ENCODE results near the gene TTC28. TPM values are rescaled to one million over a fixed set of nuclear protein-coding genes. Genes with fewer than 3 reads are reported as not detected.

The TTC28 gene
- total and polyA plus RNA-seq, 7 donors = 0.23 to 102 (median 46.1) TPM

GRCh38 chr22:28024422-28024888 is 655.2 kb downstream of the TTC28 start:
- WGBS, 2 donors = 96% methylated on average over 4 of the region's 4 CpGs
- Histone ChIP-seq H3K27me3 (no peaks in the 10 kb centered on the region), H3K4me3 (no peak overlapping the region), H3K4me1 (peaks cover 0 to 44% (median 36%) of the 10 kb centered on the region in 4 donors), H3K9me3 (no peaks in the 10 kb centered on the region), H3K27ac (no peak overlapping the region), H3K36me3 (no peaks in the 10 kb centered on the region)
- TF ChIP-seq EP300 (IDR thresholded peaks at IDR 0.05) (no peak), POLR2AphosphoS5 (IDR thresholded peaks at IDR 0.05) (no peak), POLR2A (IDR thresholded peaks at IDR 0.05) (no peak), CTCF (IDR thresholded peaks at IDR 0.05) (no peak)
- DNase-seq = peak; percentile 45
- intact Hi-C loops (cut with DNase I) = loop anchor here (5.0 to 10.0 kb wide), 2 partner anchors 418 to 1010 kb away; no protein-coding TSS in a partner anchor

GRCh38 chr22:28023774-28024173 is 655.9 kb downstream of the TTC28 start:
- peak; percentile 29 for DNase-seq
- Histone ChIP-seq H3K36me3 (no peaks in the 10 kb centered on the region), H3K27ac (no peak overlapping the region), H3K4me1 (peaks cover 0 to 38% (median 29%) of the 10 kb centered on the region in 4 donors), H3K27me3 (no peaks in the 10 kb centered on the region), H3K9me3 (no peaks in the 10 kb centered on the region), H3K4me3 (no peak overlapping the region)
- WGBS, 2 donors = 88 to 92% methylated on average over 5 of the region's 5 CpGs
- intact Hi-C loops (cut with DNase I) = loop anchor here (5.0 to 10.0 kb wide), 2 partner anchors 419 to 1011 kb away; no protein-coding TSS in a partner anchor
- no peak for TF ChIP-seq CTCF (IDR thresholded peaks at IDR 0.05)
- TF ChIP-seq EP300 (IDR thresholded peaks at IDR 0.05) = no peak
- no peak for TF ChIP-seq POLR2A (IDR thresholded peaks at IDR 0.05)
- TF ChIP-seq POLR2AphosphoS5 (IDR thresholded peaks at IDR 0.05) = no peak

- WGBS, 2 donors = 93 to 94% methylated on average over 5 of the region's 5 CpGs
- DNase-seq = peak; percentile 40
- intact Hi-C loops (cut with DNase I) = loop anchor here (5.0 to 10.0 kb wide), 2 partner anchors 419 to 1012 kb away; no protein-coding TSS in a partner anchor
Measured at GRCh38 chr22:28023036-28023435, 656.6 kb downstream of the TTC28 start.

GRCh38 chr22:28021998-28022660 is 657.5 kb downstream of the TTC28 start:
- peak; percentile 61 for DNase-seq
- no peaks in the 10 kb centered on the region for H3K9me3 ChIP-seq
- no peaks in the 10 kb centered on the region for H3K36me3 ChIP-seq
- TF ChIP-seq EP300 (IDR thresholded peaks at IDR 0.05) (no peak), CTCF (IDR thresholded peaks at IDR 0.05) (no peak), POLR2A (IDR thresholded peaks at IDR 0.05) (no peak), POLR2AphosphoS5 (IDR thresholded peaks at IDR 0.05) (no peak)
- H3K27ac ChIP-seq = no peak overlapping the region
- intact Hi-C loops (cut with DNase I) = loop anchor here (5.0 to 10.0 kb wide), 2 partner anchors 420 to 1013 kb away; no protein-coding TSS in a partner anchor
- H3K4me3 ChIP-seq = no peak overlapping the region
- H3K27me3 ChIP-seq = no peaks in the 10 kb centered on the region
- peaks cover 0 to 21% (median 13%) of the 10 kb centered on the region in 4 donors for H3K4me1 ChIP-seq
- WGBS, 2 donors = 90 to 91% methylated on average over 7 of the region's 7 CpGs

More at GRCh38 chr22:28023036-28023435, 656.6 kb downstream of the TTC28 start:
- H3K27ac ChIP-seq = no peak overlapping the region
- H3K36me3 ChIP-seq = no peaks in the 10 kb centered on the region
- TF ChIP-seq CTCF (IDR thresholded peaks at IDR 0.05) (no peak), POLR2A (IDR thresholded peaks at IDR 0.05) (no peak), EP300 (IDR thresholded peaks at IDR 0.05) (no peak), POLR2AphosphoS5 (IDR thresholded peaks at IDR 0.05) (no peak)
- H3K4me1 ChIP-seq = peaks cover 0 to 30% (median 22%) of the 10 kb centered on the region in 4 donors
- H3K27me3 ChIP-seq = no peaks in the 10 kb centered on the region
- no peaks in the 10 kb centered on the region for H3K9me3 ChIP-seq
- H3K4me3 ChIP-seq = no peak overlapping the region

Data from sigmoid colon (tissue), 7 donors.